Lung (tissue), 12 donors: ENCODE results near the gene SWSAP1. TPM values are rescaled to one million over a fixed set of nuclear protein-coding genes. Genes with fewer than 3 reads are reported as not detected.

Source experiments
- ATAC-seq: fragments of 200-7000 bp; cut with Tn5 transposase; one replicate; pipeline ENCODE4 v1.9.1; 2020; ENCODE audit warnings: moderate number of reproducible peaks; ENCODE audit not compliant: insufficient read depth, low FRiP score
- DNase-seq, 3 donors: peaks; one replicate each; pipeline ENCODE4 v3.0.0-alpha.2; 2013 to 2017
- H3K27ac ChIP-seq, 2 donors: one replicate each; pipeline ENCODE4 v1.5.1; 2013; ENCODE audit warnings: mild to moderate bottlenecking in 2 of 2, moderate library complexity in 2 of 2, control low read depth in 1 of 2, inconsistent platforms in 1 of 2, low read depth in 1 of 2, low read length in 1 of 2
- H3K27me3 ChIP-seq, 3 donors: one replicate each; pipeline ENCODE4 v1.5.1; 2013; ENCODE audit warnings: low read length in 2 of 3; ENCODE audit not compliant: control insufficient read depth in 3 of 3, insufficient read depth in 3 of 3
- H3K36me3 ChIP-seq, 4 donors: one replicate each; pipeline ENCODE4 v1.5.1; 2013; ENCODE audit warnings: low read length in 4 of 4, mild to moderate bottlenecking in 1 of 4, moderate library complexity in 1 of 4; ENCODE audit not compliant: control insufficient read depth in 4 of 4, insufficient read depth in 4 of 4
- H3K4me1 ChIP-seq, 5 donors: one replicate each; pipeline ENCODE4 v1.5.1; 2013; ENCODE audit warnings: low read length in 5 of 5, mild to moderate bottlenecking in 2 of 5, moderate library complexity in 1 of 5; ENCODE audit not compliant: control insufficient read depth in 5 of 5, insufficient read depth in 5 of 5
- H3K4me3 ChIP-seq: one replicate; pipeline ENCODE4 v1.5.1; 2013; ENCODE audit warnings: mild to moderate bottlenecking, control low read depth, moderate library complexity
- H3K9ac ChIP-seq, 2 donors: one replicate each; pipeline ENCODE4 v1.5.1; 2013; ENCODE audit warnings: low read length in 2 of 2, control low read depth in 1 of 2; ENCODE audit not compliant: insufficient read depth in 1 of 2
- H3K9me3 ChIP-seq, 4 donors: one replicate each; pipeline ENCODE4 v1.5.1; 2013; ENCODE audit warnings: low read length in 3 of 4, mild to moderate bottlenecking in 1 of 4, moderate library complexity in 1 of 4; ENCODE audit not compliant: control insufficient read depth in 4 of 4, insufficient read depth in 3 of 4
- WGBS, 2 donors: extraction: QIAGEN DNeasy Blood & Tissue Kit; methylation state at CpG; one replicate each; pipeline ENCODE4 v1.1.7; 2013; 5-methylcytosine and 5-hydroxymethylcytosine counted together
- polyA plus RNA-seq, 2 donors: library from polyadenylated mRNA; stranded (reverse); fragments of 200-250 nt; gene quantifications; one replicate each; pipeline ENCODE4 v1.2.1, GENCODE V29; 2013
- total RNA-seq, 2 donors: library from RNA; depleted of rRNA in 1 of 2; stranded (reverse); fragments of >200 nt in 1 of 2; gene quantifications; one replicate each; pipeline ENCODE4 v1.2.1, GENCODE V29; 2014 to 2021
- TF ChIP-seq, protein P1 (sequence below): IDR thresholded peaks from 2 replicates; pipeline ENCODE4 v1.5.1; 2012; ENCODE audit warnings: mild to moderate bottlenecking; ENCODE audit errors: control extremely low read depth, extremely low read depth
- donor health status: control.
- donor health status: control.
- donor health status: Bipolar disorder and iron deficiency.
- donor health status: healthy.
- donor health status: DM: yes; HTN: yes; CAD: no.

The SWSAP1 gene
- total and polyA plus RNA-seq, 4 donors, result 1.1 to 4.1 (median 3.8) TPM

DNA sequence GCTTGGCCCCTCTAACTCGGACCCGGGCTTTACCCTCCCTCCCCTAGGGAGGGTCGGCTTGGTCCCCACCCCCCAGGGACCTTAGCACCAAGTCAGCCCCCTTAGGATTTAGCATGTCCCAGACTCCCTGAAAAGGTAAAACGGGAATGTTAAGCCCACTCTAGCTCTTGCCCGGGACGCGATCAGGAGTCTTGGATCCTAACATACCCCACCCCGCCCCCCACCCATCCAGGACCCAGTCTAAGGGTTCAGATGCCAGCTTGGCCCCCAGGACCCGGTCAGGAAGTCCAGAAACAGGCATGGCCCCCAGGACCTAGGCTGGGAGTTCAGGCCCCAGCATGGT is 9.2 kb downstream of the SWSAP1 start:
- Histone ChIP-seq H3K9ac (no peak overlapping the region), H3K4me3 (peak overlapping the region; percentile 33), H3K4me1 (peaks cover 0 to 23% (median 6%) of the 10 kb centered on the region in 5 donors), H3K27me3 (peaks cover 0 to 7% (median 6%) of the 10 kb centered on the region in 3 donors), H3K27ac (peak overlapping the region in 1 of 2 donors; percentile 30), H3K9me3 (peaks cover 0 to 2% (median 0%) of the 10 kb centered on the region in 4 donors), H3K36me3 (no peaks in the 10 kb centered on the region)
- DNase-seq, result peak in 1 of 3 donors; percentile 32
- no peak for ATAC-seq
- TF ChIP-seq, protein P1, sequence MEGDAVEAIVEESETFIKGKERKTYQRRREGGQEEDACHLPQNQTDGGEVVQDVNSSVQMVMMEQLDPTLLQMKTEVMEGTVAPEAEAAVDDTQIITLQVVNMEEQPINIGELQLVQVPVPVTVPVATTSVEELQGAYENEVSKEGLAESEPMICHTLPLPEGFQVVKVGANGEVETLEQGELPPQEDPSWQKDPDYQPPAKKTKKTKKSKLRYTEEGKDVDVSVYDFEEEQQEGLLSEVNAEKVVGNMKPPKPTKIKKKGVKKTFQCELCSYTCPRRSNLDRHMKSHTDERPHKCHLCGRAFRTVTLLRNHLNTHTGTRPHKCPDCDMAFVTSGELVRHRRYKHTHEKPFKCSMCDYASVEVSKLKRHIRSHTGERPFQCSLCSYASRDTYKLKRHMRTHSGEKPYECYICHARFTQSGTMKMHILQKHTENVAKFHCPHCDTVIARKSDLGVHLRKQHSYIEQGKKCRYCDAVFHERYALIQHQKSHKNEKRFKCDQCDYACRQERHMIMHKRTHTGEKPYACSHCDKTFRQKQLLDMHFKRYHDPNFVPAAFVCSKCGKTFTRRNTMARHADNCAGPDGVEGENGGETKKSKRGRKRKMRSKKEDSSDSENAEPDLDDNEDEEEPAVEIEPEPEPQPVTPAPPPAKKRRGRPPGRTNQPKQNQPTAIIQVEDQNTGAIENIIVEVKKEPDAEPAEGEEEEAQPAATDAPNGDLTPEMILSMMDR, result no peak
- WGBS, 2 donors, result 1 to 6% methylated on average over 9 of the region's 9 CpGs

GRCh38 chr19:11384778-11385129 is 10.3 kb downstream of the SWSAP1 start:
- ATAC-seq (no peak), DNase-seq (no peak)
- Histone ChIP-seq H3K4me3 (no peak overlapping the region), H3K9me3 (peaks cover 0 to 2% (median 0%) of the 10 kb centered on the region in 4 donors), H3K27ac (no peak overlapping the region), H3K4me1 (peaks cover 0 to 23% (median 6%) of the 10 kb centered on the region in 5 donors), H3K9ac (no peak overlapping the region), H3K27me3 (peaks cover 0 to 7% (median 6%) of the 10 kb centered on the region in 3 donors), H3K36me3 (no peaks in the 10 kb centered on the region)
- TF ChIP-seq, protein P1, result no peak
- WGBS, 2 donors, result 73 to 84% methylated on average over 5 of the region's 5 CpGs

- no peak overlapping the region for H3K4me3 ChIP-seq
- no peak overlapping the region for H3K9ac ChIP-seq
- H3K36me3 ChIP-seq, result no peaks in the 10 kb centered on the region
- WGBS, 2 donors, result 55 to 58% methylated on average over 19 of the region's 19 CpGs
- peaks cover 0 to 13% (median 6%) of the 10 kb centered on the region in 5 donors for H3K4me1 ChIP-seq
- no peak overlapping the region for H3K27ac ChIP-seq
- ATAC-seq, result no peak
- DNase-seq, result peak in 2 of 3 donors; percentile 27 to 44
- peaks cover 0 to 5% (median 0%) of the 10 kb centered on the region in 4 donors for H3K9me3 ChIP-seq
- peaks cover 0 to 7% (median 3%) of the 10 kb centered on the region in 3 donors for H3K27me3 ChIP-seq
- TF ChIP-seq, protein P1, result no peak
Observed at GRCh38 chr19:11387162-11388034, 12.9 kb downstream of the SWSAP1 start.
